DND-41 (cell line): ENCODE data around the gene MIDN.

Experiments
- ATAC-seq: fragments of 200-7000 bp; cut with Tn5 transposase; 3 replicates; pipeline ENCODE4 v1.9.1; 2021; ENCODE audit warnings: low read depth; ENCODE audit not compliant: insufficient read depth
- DNase-seq: peaks from one replicate; pipeline ENCODE4 v3.0.0-alpha.2; 2020
- H2AFZ ChIP-seq: 2 replicates; pipeline ENCODE4 v1.6.0; 2012; ENCODE audit warnings: low read depth, low read length
- H3K27ac ChIP-seq: 2 replicates; pipeline ENCODE4 v1.5.1; 2012; ENCODE audit warnings: low read length, inconsistent platforms
- H3K27me3 ChIP-seq: fragments of 200-600 bp; sonication (generic); 2 replicates; pipeline ENCODE4 v1.6.0; 2012; ENCODE audit warnings: low read length, mild to moderate bottlenecking, inconsistent platforms; ENCODE audit not compliant: insufficient read depth, poor library complexity
- H3K36me3 ChIP-seq: 2 replicates; pipeline ENCODE4 v1.5.1; 2012; ENCODE audit warnings: low read length, inconsistent platforms; ENCODE audit not compliant: insufficient read depth
- H3K4me1 ChIP-seq: 2 replicates; pipeline ENCODE4 v1.5.1; 2012; ENCODE audit warnings: mild to moderate bottlenecking, low read length; ENCODE audit not compliant: insufficient read depth
- H3K4me2 ChIP-seq: 2 replicates; pipeline ENCODE4 v1.6.0; 2012; ENCODE audit warnings: mild to moderate bottlenecking, moderate library complexity, low read length, inconsistent platforms; ENCODE audit not compliant: insufficient read depth
- H3K4me3 ChIP-seq, 2 experiments: fragments of 200-600 bp in 1 of 2; shearing (Covaris generic) in 1 of 2; 2 replicates each; pipeline ENCODE4 v1.5.1; 2012 to 2016; ENCODE audit warnings: inconsistent platforms in 2 of 2, low read length in 2 of 2, mild to moderate bottlenecking in 2 of 2, low read depth in 1 of 2, moderate library complexity in 1 of 2
- H3K79me2 ChIP-seq: 2 replicates; pipeline ENCODE4 v1.6.0; 2012; ENCODE audit warnings: low read length, inconsistent platforms; ENCODE audit not compliant: insufficient read depth
- H3K9ac ChIP-seq: 2 replicates; pipeline ENCODE4 v1.6.0; 2012; ENCODE audit warnings: low read depth, mild to moderate bottlenecking, inconsistent platforms, low read length, moderate library complexity
- H3K9me3 ChIP-seq: 2 replicates; pipeline ENCODE4 v1.5.1; 2012; ENCODE audit warnings: low read length, moderate library complexity, mild to moderate bottlenecking, inconsistent platforms; ENCODE audit not compliant: insufficient read depth, severe bottlenecking
- H4K20me1 ChIP-seq: 2 replicates; pipeline ENCODE4 v1.6.0; 2012; ENCODE audit warnings: low read length; ENCODE audit not compliant: insufficient read depth
- CTCF ChIP-seq: IDR thresholded peaks from 2 replicates; pipeline ENCODE4 v1.5.1; 2012; ENCODE audit warnings: borderline replicate concordance, low read length, moderate library complexity, mild to moderate bottlenecking; ENCODE audit not compliant: poor library complexity, severe bottlenecking; ENCODE audit errors: extremely low read depth
- EZH2 ChIP-seq: IDR thresholded peaks from 3 replicates; pipeline ENCODE4 v1.6.1; 2012; ENCODE audit warnings: borderline replicate concordance, low read depth, mild to moderate bottlenecking, moderate library complexity, low read length, inconsistent platforms; ENCODE audit not compliant: severe bottlenecking

MIDN gene

GRCh38 chr19:1258163-1258492 is 9.7 kb downstream of the MIDN start:
- Histone ChIP-seq H3K4me1 (peaks cover 78% of the 10 kb centered on the region), H3K9ac (peak overlapping the region; percentile 42; the same call in 1 of the 2 replicates), H3K9me3 (no peaks in the 10 kb centered on the region), H3K79me2 (peaks cover 28% of the 10 kb centered on the region), H3K27me3 (no peaks in the 10 kb centered on the region), H2AFZ (no peak overlapping the region), H4K20me1 (peaks cover 36% of the 10 kb centered on the region), H3K36me3 (peaks cover 50% of the 10 kb centered on the region), H3K27ac (peak overlapping the region; percentile 39; the same call in 1 of the 2 replicates), H3K4me3 (no peak overlapping the region), H3K4me2 (peak overlapping the region; percentile 60; the same call in 1 of the 2 replicates)
- DNase-seq (no peak), ATAC-seq (no peak)
- no peak for TF ChIP-seq EZH2
- no peak for TF ChIP-seq CTCF

GRCh38 chr19:1258707-1259205 is 10.4 kb downstream of the MIDN start:
- no peak for TF ChIP-seq CTCF
- no peak for TF ChIP-seq EZH2
- DNase-seq (no peak), ATAC-seq (peak; percentile 0; the same call in 1 of the 3 replicates)
- H3K79me2 ChIP-seq = peaks cover 22% of the 10 kb centered on the region
- H3K27me3 ChIP-seq = no peaks in the 10 kb centered on the region
- peaks cover 30% of the 10 kb centered on the region for H4K20me1 ChIP-seq
- H2AFZ ChIP-seq = no peak overlapping the region
- H3K36me3 ChIP-seq = peaks cover 45% of the 10 kb centered on the region
- peak overlapping the region; percentile 80 for H3K27ac ChIP-seq
- H3K9me3 ChIP-seq = no peaks in the 10 kb centered on the region
- peak overlapping the region in 1 of 2 experiments; percentile 48; a peak in 2 of 4 replicates for H3K4me3 ChIP-seq
- H3K9ac ChIP-seq = peak overlapping the region; percentile 42
- peaks cover 71% of the 10 kb centered on the region for H3K4me1 ChIP-seq
- peak overlapping the region; percentile 60 for H3K4me2 ChIP-seq

- no peak overlapping the region for H2AFZ ChIP-seq
- ATAC-seq (peak; percentile 61), DNase-seq (peak; percentile 83)
- H3K4me1 ChIP-seq = peaks cover 65% of the 10 kb centered on the region
- peaks cover 39% of the 10 kb centered on the region for H3K36me3 ChIP-seq
- H3K27me3 ChIP-seq = no peaks in the 10 kb centered on the region
- peak overlapping the region in 1 of 2 experiments; percentile 48; a peak in 2 of 4 replicates for H3K4me3 ChIP-seq
- peak overlapping the region; percentile 60 for H3K4me2 ChIP-seq
- H3K27ac ChIP-seq = peak overlapping the region; percentile 80
- no peaks in the 10 kb centered on the region for H3K9me3 ChIP-seq
- peaks cover 16% of the 10 kb centered on the region for H3K79me2 ChIP-seq
- peaks cover 24% of the 10 kb centered on the region for H4K20me1 ChIP-seq
- peak overlapping the region; percentile 42 for H3K9ac ChIP-seq
- TF ChIP-seq EZH2 (no peak), CTCF (no peak)
These were observed 11.0 kb downstream of the MIDN start for GRCh38 chr19:1259206-1259875.
